ENCODE measurements around the gene GALNT13. TPM values are rescaled to one million over a fixed set of nuclear protein-coding genes. Genes with fewer than 3 reads are reported as not detected.

Gene GALNT13
- total RNA-seq, 8 experiments from 2014 or later, result 5.7 to 46.1 (median 16.6) TPM

- in situ Hi-C loops (cut with MboI; ENCODE audit: low pct_unique_long_range_greater_than_20kb in 2 of 9, low sequenced_read_pairs in 9 of 9, unreplicated experiment in 9 of 9), result no loop called here
- Histone ChIP-seq H3K27ac (no peak overlapping the region), H3K4me3 (no peak overlapping the region), H3K4me1 (replicated peaks in 1 of 2) (no peaks in the 10 kb centered on the region)
- ATAC-seq (replicated peaks in 6 of 8), result peak in 3 of 8 experiments; percentile 24 to 83 (median 40)
- WGBS, 10 experiments, result 29 to 100% (median 88%) methylated on average over 1 to 2 of the region's 2 CpGs
Measured at GRCh38 chr2:153971250-153971649, 99.5 kb downstream of the GALNT13 start.

- ATAC-seq (replicated peaks in 6 of 8), result peak in 4 of 8 experiments; percentile 38 to 70 (median 49)
- Histone ChIP-seq H3K4me3 (no peak overlapping the region), H3K27ac (no peak overlapping the region), H3K4me1 (replicated peaks in 1 of 2) (no peaks in the 10 kb centered on the region)
- WGBS, 10 experiments, result 0 to 80% (median 50%) methylated on average over 1 of the region's 1 CpG; no CpG with 5 or more reads in 5 of the 10 experiments
- in situ Hi-C loops (cut with MboI; ENCODE audit: low pct_unique_long_range_greater_than_20kb in 2 of 9, low sequenced_read_pairs in 9 of 9, unreplicated experiment in 9 of 9), result no loop called here
Measured at GRCh38 chr2:153971855-153972254, 100.1 kb downstream of the GALNT13 start.

GRCh38 chr2:153972412-153972811, 100.7 kb downstream of the GALNT13 start:
- Histone ChIP-seq H3K27ac (no peak overlapping the region), H3K4me1 (replicated peaks in 1 of 2) (no peaks in the 10 kb centered on the region), H3K4me3 (no peak overlapping the region)
- in situ Hi-C loops (cut with MboI; ENCODE audit: low pct_unique_long_range_greater_than_20kb in 2 of 9, low sequenced_read_pairs in 9 of 9, unreplicated experiment in 9 of 9), result no loop called here
- ATAC-seq (replicated peaks in 6 of 8), result no peak

- no peaks in the 10 kb centered on the region for H3K4me1 ChIP-seq (replicated peaks in 1 of 2)
- in situ Hi-C loops (cut with MboI; ENCODE audit: low pct_unique_long_range_greater_than_20kb in 2 of 9, low sequenced_read_pairs in 9 of 9, unreplicated experiment in 9 of 9), result no loop called here
- no peak overlapping the region for H3K4me3 ChIP-seq
- no peak overlapping the region for H3K27ac ChIP-seq
- 16 to 83% (median 59%) methylated on average over 5 to 9 of the region's 9 CpGs for WGBS, 10 experiments
- ATAC-seq (replicated peaks in 6 of 8), result peak in 6 of 8 experiments; percentile 22 to 94 (median 71)
Measured at GRCh38 chr2:153986488-153987229, 114.9 kb downstream of the GALNT13 start.

- in situ Hi-C loops (cut with MboI; ENCODE audit: low pct_unique_long_range_greater_than_20kb in 2 of 9, low sequenced_read_pairs in 9 of 9, unreplicated experiment in 9 of 9), result no loop called here
- Histone ChIP-seq H3K4me1 (replicated peaks in 1 of 2) (no peaks in the 10 kb centered on the region), H3K27ac (no peak overlapping the region), H3K4me3 (no peak overlapping the region)
- ATAC-seq (replicated peaks in 6 of 8), result no peak
Measured at GRCh38 chr2:153990771-153991170, 119.0 kb downstream of the GALNT13 start.

GRCh38 chr2:154013514-154013913, 141.8 kb downstream of the GALNT13 start:
- 62 to 100% (median 97%) methylated on average over 1 to 6 of the region's 17 CpGs; no CpG with 5 or more reads in 7 of the 10 experiments for WGBS, 10 experiments
- H3K4me3 ChIP-seq, result no peak overlapping the region
- H3K4me1 ChIP-seq (replicated peaks in 1 of 2), result no peaks in the 10 kb centered on the region
- no peak overlapping the region for H3K27ac ChIP-seq
- in situ Hi-C loops (cut with MboI; ENCODE audit: low pct_unique_long_range_greater_than_20kb in 2 of 9, low sequenced_read_pairs in 9 of 9, unreplicated experiment in 9 of 9), result no loop called here
- no peak for ATAC-seq (replicated peaks in 6 of 8)

- Histone ChIP-seq H3K27ac (no peak overlapping the region), H3K4me1 (replicated peaks in 1 of 2) (no peaks in the 10 kb centered on the region), H3K4me3 (no peak overlapping the region)
- no peak for ATAC-seq (replicated peaks in 6 of 8)
- in situ Hi-C loops (cut with MboI; ENCODE audit: low pct_unique_long_range_greater_than_20kb in 2 of 9, low sequenced_read_pairs in 9 of 9, unreplicated experiment in 9 of 9), result no loop called here
- WGBS, 10 experiments, result 14 to 100% (median 87%) methylated on average over 1 to 2 of the region's 2 CpGs
Measured at GRCh38 chr2:154015233-154015632, 143.5 kb downstream of the GALNT13 start.

GRCh38 chr2:154029504-154029903, 157.8 kb downstream of the GALNT13 start:
- Histone ChIP-seq H3K27ac (no peak overlapping the region), H3K4me3 (no peak overlapping the region), H3K4me1 (replicated peaks in 1 of 2) (no peaks in the 10 kb centered on the region)
- ATAC-seq (replicated peaks in 6 of 8), result no peak
- in situ Hi-C loops (cut with MboI; ENCODE audit: low pct_unique_long_range_greater_than_20kb in 2 of 9, low sequenced_read_pairs in 9 of 9, unreplicated experiment in 9 of 9), result no loop called here
- 37 to 96% (median 86%) methylated on average over 1 to 3 of the region's 3 CpGs; no CpG with 5 or more reads in 1 of the 10 experiments for WGBS, 10 experiments

- in situ Hi-C loops (cut with MboI; ENCODE audit: low pct_unique_long_range_greater_than_20kb in 2 of 9, low sequenced_read_pairs in 9 of 9, unreplicated experiment in 9 of 9), result no loop called here
- WGBS, 10 experiments, result 10 to 94% (median 77%) methylated on average over 1 to 3 of the region's 3 CpGs
- H3K27ac ChIP-seq, result no peak overlapping the region
- no peak overlapping the region for H3K4me3 ChIP-seq
- no peaks in the 10 kb centered on the region for H3K4me1 ChIP-seq (replicated peaks in 1 of 2)
- no peak for ATAC-seq (replicated peaks in 6 of 8)
Measured at GRCh38 chr2:154032220-154032619, 160.5 kb downstream of the GALNT13 start.

- Histone ChIP-seq H3K4me3 (no peak overlapping the region), H3K4me1 (replicated peaks in 1 of 2) (peaks cover 0 to 4% of the 10 kb centered on the region in 2 donors), H3K27ac (no peak overlapping the region)
- in situ Hi-C loops (cut with MboI; ENCODE audit: low pct_unique_long_range_greater_than_20kb in 2 of 9, low sequenced_read_pairs in 9 of 9, unreplicated experiment in 9 of 9), result no loop called here
- ATAC-seq (replicated peaks in 6 of 8), result peak in 3 of 8 experiments; percentile 82 to 96 (median 95)
- 0 to 100% (median 51%) methylated on average over 1 of the region's 1 CpG; no CpG with 5 or more reads in 2 of the 10 experiments for WGBS, 10 experiments
Measured at GRCh38 chr2:154046493-154046892, 174.8 kb downstream of the GALNT13 start.

GRCh38 chr2:154048905-154049304, 177.2 kb downstream of the GALNT13 start:
- in situ Hi-C loops (cut with MboI; ENCODE audit: low pct_unique_long_range_greater_than_20kb in 2 of 9, low sequenced_read_pairs in 9 of 9, unreplicated experiment in 9 of 9), result no loop called here
- ATAC-seq (replicated peaks in 6 of 8), result no peak
- H3K27ac ChIP-seq, result no peak overlapping the region
- 50 to 100% (median 89%) methylated on average over 1 to 2 of the region's 2 CpGs for WGBS, 10 experiments
- H3K4me3 ChIP-seq, result no peak overlapping the region
- peaks cover 0 to 4% of the 10 kb centered on the region in 2 donors for H3K4me1 ChIP-seq (replicated peaks in 1 of 2)

- H3K4me1 ChIP-seq (replicated peaks in 1 of 2), result peaks cover 0 to 4% of the 10 kb centered on the region in 2 donors
- ATAC-seq (replicated peaks in 6 of 8), result no peak
- H3K4me3 ChIP-seq, result no peak overlapping the region
- 0 to 100% (median 86%) methylated on average over 1 of the region's 1 CpG; no CpG with 5 or more reads in 3 of the 10 experiments for WGBS, 10 experiments
- in situ Hi-C loops (cut with MboI; ENCODE audit: low pct_unique_long_range_greater_than_20kb in 2 of 9, low sequenced_read_pairs in 9 of 9, unreplicated experiment in 9 of 9), result no loop called here
- H3K27ac ChIP-seq, result no peak overlapping the region
Measured at GRCh38 chr2:154049561-154049960, 177.8 kb downstream of the GALNT13 start.

GRCh38 chr2:154067124-154067523, 195.4 kb downstream of the GALNT13 start:
- ATAC-seq (replicated peaks in 6 of 8), result no peak
- Histone ChIP-seq H3K4me3 (no peak overlapping the region), H3K4me1 (replicated peaks in 1 of 2) (no peaks in the 10 kb centered on the region), H3K27ac (no peak overlapping the region)
- in situ Hi-C loops (cut with MboI; ENCODE audit: low pct_unique_long_range_greater_than_20kb in 2 of 9, low sequenced_read_pairs in 9 of 9, unreplicated experiment in 9 of 9), result no loop called here

- in situ Hi-C loops (cut with MboI; ENCODE audit: low pct_unique_long_range_greater_than_20kb in 2 of 9, low sequenced_read_pairs in 9 of 9, unreplicated experiment in 9 of 9), result no loop called here
- ATAC-seq (replicated peaks in 6 of 8), result no peak
- 0 to 100% (median 88%) methylated on average over 1 of the region's 1 CpG; no CpG with 5 or more reads in 1 of the 10 experiments for WGBS, 10 experiments
- no peaks in the 10 kb centered on the region for H3K4me1 ChIP-seq (replicated peaks in 1 of 2)
- no peak overlapping the region for H3K27ac ChIP-seq
- H3K4me3 ChIP-seq, result no peak overlapping the region
Measured at GRCh38 chr2:154078926-154079325, 207.2 kb downstream of the GALNT13 start.

All from motor neuron (in vitro differentiated cells).